ENCODE data around the gene MC2R.

The MC2R gene

GRCh38 chr18:13918898-13919297, 3.6 kb upstream of the MC2R start:
- ATAC-seq: no peak
- TF ChIP-seq ESRRG (CRISPR knock-in tag; IDR thresholded peaks at IDR 0.05) (no peak), CREB5 (CRISPR knock-in tag; IDR thresholded peaks at IDR 0.05; ENCODE audit: low read depth) (no peak), TSHZ2 (CRISPR knock-in tag; IDR thresholded peaks at IDR 0.05) (no peak), PPARA (CRISPR knock-in tag; IDR thresholded peaks at IDR 0.05; ENCODE audit: borderline replicate concordance) (no peak), BACH2 (CRISPR knock-in tag; IDR thresholded peaks at IDR 0.05; ENCODE audit: borderline replicate concordance) (no peak), SNAI2 (CRISPR knock-in tag; IDR thresholded peaks at IDR 0.05) (no peak), CSDC2 (CRISPR knock-in tag; IDR thresholded peaks at IDR 0.05) (no peak), POU6F1 (CRISPR knock-in tag; IDR thresholded peaks at IDR 0.05; ENCODE audit: borderline replicate concordance, low read depth) (no peak), CSRNP3 (CRISPR knock-in tag; IDR thresholded peaks at IDR 0.05) (no peak), ARNTL (CRISPR knock-in tag; IDR thresholded peaks at IDR 0.05; ENCODE audit: borderline replicate concordance, low read depth) (no peak), RARB (CRISPR knock-in tag; IDR thresholded peaks at IDR 0.05) (no peak), ZNF70 (CRISPR knock-in tag; IDR thresholded peaks at IDR 0.05) (no peak), OSR1 (CRISPR knock-in tag; IDR thresholded peaks at IDR 0.05) (no peak), GLIS3 (CRISPR knock-in tag; IDR thresholded peaks at IDR 0.05) (no peak)
- TF ChIP-seq, protein P1, sequence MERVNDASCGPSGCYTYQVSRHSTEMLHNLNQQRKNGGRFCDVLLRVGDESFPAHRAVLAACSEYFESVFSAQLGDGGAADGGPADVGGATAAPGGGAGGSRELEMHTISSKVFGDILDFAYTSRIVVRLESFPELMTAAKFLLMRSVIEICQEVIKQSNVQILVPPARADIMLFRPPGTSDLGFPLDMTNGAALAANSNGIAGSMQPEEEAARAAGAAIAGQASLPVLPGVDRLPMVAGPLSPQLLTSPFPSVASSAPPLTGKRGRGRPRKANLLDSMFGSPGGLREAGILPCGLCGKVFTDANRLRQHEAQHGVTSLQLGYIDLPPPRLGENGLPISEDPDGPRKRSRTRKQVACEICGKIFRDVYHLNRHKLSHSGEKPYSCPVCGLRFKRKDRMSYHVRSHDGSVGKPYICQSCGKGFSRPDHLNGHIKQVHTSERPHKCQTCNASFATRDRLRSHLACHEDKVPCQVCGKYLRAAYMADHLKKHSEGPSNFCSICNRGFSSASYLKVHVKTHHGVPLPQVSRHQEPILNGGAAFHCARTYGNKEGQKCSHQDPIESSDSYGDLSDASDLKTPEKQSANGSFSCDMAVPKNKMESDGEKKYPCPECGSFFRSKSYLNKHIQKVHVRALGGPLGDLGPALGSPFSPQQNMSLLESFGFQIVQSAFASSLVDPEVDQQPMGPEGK (CRISPR knock-in tag; IDR thresholded peaks at IDR 0.05; ENCODE audit: borderline replicate concordance): no peak

DNA sequence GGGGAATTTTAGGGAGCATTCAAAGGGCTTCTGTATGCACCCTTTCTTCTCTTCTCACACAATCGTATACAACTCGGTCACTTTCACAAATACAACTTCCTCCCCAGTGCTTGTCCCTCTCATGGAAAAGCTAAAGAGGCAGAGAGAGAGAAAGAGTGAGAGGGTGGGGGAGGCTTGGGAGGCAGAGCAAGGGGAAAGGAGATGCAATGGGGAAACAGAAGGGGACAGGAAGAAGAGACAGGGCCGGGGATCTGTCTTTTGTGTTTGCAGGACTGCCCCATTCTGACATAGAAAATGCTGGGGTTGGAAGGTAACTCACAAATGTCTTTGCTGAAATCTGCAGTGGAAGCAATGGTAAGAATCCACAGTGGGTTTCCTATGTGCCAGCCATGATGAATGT, 2.1 kb upstream of the MC2R start:
- ATAC-seq: no peak
- no peak for TF ChIP-seq SNAI2 (CRISPR knock-in tag; IDR thresholded peaks at IDR 0.05)
- TF ChIP-seq ZNF70 (CRISPR knock-in tag; IDR thresholded peaks at IDR 0.05): no peak
- no peak for TF ChIP-seq ZNF8 (CRISPR knock-in tag; IDR thresholded peaks at IDR 0.05)
- TF ChIP-seq TOX (CRISPR knock-in tag; IDR thresholded peaks at IDR 0.05; ENCODE audit: borderline replicate concordance): no peak
- TF ChIP-seq GLIS3 (CRISPR knock-in tag; IDR thresholded peaks at IDR 0.05): no peak
- no peak for TF ChIP-seq RARB (CRISPR knock-in tag; IDR thresholded peaks at IDR 0.05)
- TF ChIP-seq TSHZ2 (CRISPR knock-in tag; IDR thresholded peaks at IDR 0.05): no peak
- TF ChIP-seq TCF4 (CRISPR knock-in tag; IDR thresholded peaks at IDR 0.05; ENCODE audit: borderline replicate concordance): no peak
- TF ChIP-seq CSRNP3 (CRISPR knock-in tag; IDR thresholded peaks at IDR 0.05): no peak
- TF ChIP-seq POU6F1 (CRISPR knock-in tag; IDR thresholded peaks at IDR 0.05; ENCODE audit: borderline replicate concordance, low read depth): no peak

Measured in SK-N-SH treated with all-trans-retinoic acid at 6 μM for 48 hours (cell line).